NCI-H1417 treated with DMSO at 0.1 percent for 48 hours (cell line): ENCODE data around the gene ACTA2.

ENCODE experiments used
- DNase-seq: peaks from one replicate; lab custom pipeline; 2025; lab: John Stamatoyannopoulos, UW

ACTA2 gene

GRCh38 chr10:88980800-88981199 lies 28.2 kb upstream of the ACTA2 start:
- no peak for DNase-seq

GRCh38 chr10:88980247-88980646 lies 27.7 kb upstream of the ACTA2 start:
- no peak for DNase-seq

- DNase-seq, result no peak
Measured at GRCh38 chr10:88979603-88980002, 27.0 kb upstream of the ACTA2 start.

GRCh38 chr10:88979153-88979562 lies 26.6 kb upstream of the ACTA2 start:
- no peak for DNase-seq

GRCh38 chr10:88978463-88978862 lies 25.9 kb upstream of the ACTA2 start:
- DNase-seq, result no peak

GRCh38 chr10:88975377-88975720 lies 22.8 kb upstream of the ACTA2 start:
- DNase-seq, result no peak

- DNase-seq, result no peak
Measured at GRCh38 chr10:88974446-88975376, 22.1 kb upstream of the ACTA2 start.

- DNase-seq, result no peak
Measured at GRCh38 chr10:88974012-88974411, 21.4 kb upstream of the ACTA2 start.

GRCh38 chr10:88971221-88972061 lies 18.9 kb upstream of the ACTA2 start:
- no peak for DNase-seq

GRCh38 chr10:88968391-88968790 lies 15.8 kb upstream of the ACTA2 start:
- DNase-seq, result no peak

GRCh38 chr10:88966797-88967196 lies 14.2 kb upstream of the ACTA2 start:
- DNase-seq, result no peak

- no peak for DNase-seq
Measured at GRCh38 chr10:88964869-88965415, 12.4 kb upstream of the ACTA2 start.

- no peak for DNase-seq
Measured at GRCh38 chr10:88964360-88964759, 11.8 kb upstream of the ACTA2 start.

- DNase-seq, result no peak
Measured at GRCh38 chr10:88963318-88963717, 10.7 kb upstream of the ACTA2 start.

GRCh38 chr10:88962336-88962735 lies 9.8 kb upstream of the ACTA2 start:
- no peak for DNase-seq

- no peak for DNase-seq
Measured at GRCh38 chr10:88961266-88961665, 8.7 kb upstream of the ACTA2 start.

GRCh38 chr10:88960802-88961201 lies 8.2 kb upstream of the ACTA2 start:
- DNase-seq, result no peak

- no peak for DNase-seq
Measured at GRCh38 chr10:88958721-88959120, 6.1 kb upstream of the ACTA2 start.

GRCh38 chr10:88957381-88957780 lies 4.8 kb upstream of the ACTA2 start:
- no peak for DNase-seq

GRCh38 chr10:88954458-88955083 lies 2.0 kb upstream of the ACTA2 start:
- DNase-seq, result no peak

- no peak for DNase-seq
Measured at GRCh38 chr10:88953662-88954061, 1.1 kb upstream of the ACTA2 start.
